GM23338 (cell line): ENCODE data around the gene USP6NL. TPM values are rescaled to one million over a fixed set of nuclear protein-coding genes. Genes with fewer than 3 reads are reported as not detected.

Experiments
- ATAC-seq: fragments of 200-7000 bp; cut with Tn5 transposase; 3 replicates; pipeline ENCODE4 v1.9.1; 2020
- DNase-seq: peaks from one replicate; pipeline ENCODE4 v3.0.0-alpha.2; 2015; ENCODE audit warnings: low spot score
- H2AFZ ChIP-seq: fragments of 200-600 bp; sonication (generic); 2 replicates; pipeline ENCODE4 v1.8.0; 2016; ENCODE audit warnings: antibody characterized with exemption, mild to moderate bottlenecking, moderate library complexity
- H3F3A ChIP-seq: fragments of 200-600 bp; sonication (generic); replicated peaks from 2 replicates; pipeline ENCODE4 v1.8.0; 2017; ENCODE audit warnings: antibody characterized with exemption, mixed run types, low read depth
- H3K27ac ChIP-seq: fragments of 200-600 bp; sonication (generic); 2 replicates; pipeline ENCODE4 v1.6.1; 2016; ENCODE audit warnings: low read depth
- H3K27me3 ChIP-seq: fragments of 200-600 bp; sonication (generic); 2 replicates; pipeline ENCODE4 v1.8.0; 2016; ENCODE audit warnings: mild to moderate bottlenecking, mixed run types, moderate library complexity; ENCODE audit not compliant: insufficient read depth
- H3K36me3 ChIP-seq: fragments of 200-600 bp; sonication (generic); 2 replicates; pipeline ENCODE4 v1.8.0; 2016; ENCODE audit warnings: mild to moderate bottlenecking; ENCODE audit not compliant: insufficient read depth
- H3K4me1 ChIP-seq: fragments of 200-600 bp; sonication (generic); 2 replicates; pipeline ENCODE4 v1.8.0; 2016; ENCODE audit warnings: mild to moderate bottlenecking, moderate library complexity; ENCODE audit not compliant: insufficient read depth
- H3K4me2 ChIP-seq: fragments of 200-600 bp; sonication (generic); 2 replicates; pipeline ENCODE4 v1.7.1; 2017; ENCODE audit warnings: mixed run types
- H3K4me3 ChIP-seq: fragments of 200-600 bp; sonication (generic); 2 replicates; pipeline ENCODE4 v1.6.1; 2016; ENCODE audit warnings: mixed run types
- H3K79me2 ChIP-seq: fragments of 200-600 bp; sonication (generic); replicated peaks from 2 replicates; pipeline ENCODE4 v1.8.0; 2017; ENCODE audit warnings: mild to moderate bottlenecking; ENCODE audit not compliant: insufficient read depth
- H3K9me2 ChIP-seq: fragments of 200-600 bp; sonication (generic); 2 replicates; pipeline ENCODE4 v1.8.0; 2017; ENCODE audit not compliant: insufficient read depth
- H4K20me1 ChIP-seq: fragments of 200-600 bp; sonication (generic); replicated peaks from 2 replicates; pipeline ENCODE4 v1.8.0; 2017; ENCODE audit warnings: mild to moderate bottlenecking; ENCODE audit not compliant: insufficient read depth
- H3K27ac Mint-ChIP-seq: 2 replicates; pipeline ENCODE4 v1.8.0; 2020; ENCODE audit warnings: inconsistent platforms, mild to moderate bottlenecking, moderate library complexity, mixed read lengths
- H3K27me3 Mint-ChIP-seq: 3 replicates; pipeline ENCODE4 v1.8.0; 2022; ENCODE audit warnings: low read depth, mild to moderate bottlenecking, moderate library complexity, mixed read lengths, inconsistent platforms; ENCODE audit not compliant: insufficient read depth, poor library complexity
- H3K36me3 Mint-ChIP-seq: 3 replicates; pipeline ENCODE4 v1.8.0; 2021; ENCODE audit warnings: low read depth, mild to moderate bottlenecking, inconsistent platforms, moderate library complexity, mixed read lengths
- H3K4me1 Mint-ChIP-seq: 3 replicates; pipeline ENCODE4 v1.8.0; 2020; ENCODE audit warnings: mild to moderate bottlenecking, inconsistent platforms, mixed read lengths
- H3K4me3 Mint-ChIP-seq: 3 replicates; pipeline ENCODE4 v1.8.0; 2021; ENCODE audit warnings: moderate library complexity, mild to moderate bottlenecking, inconsistent platforms, mixed read lengths
- H3K9me3 Mint-ChIP-seq: 3 replicates; pipeline ENCODE4 v1.8.0; 2020; ENCODE audit warnings: moderate library complexity, mild to moderate bottlenecking, inconsistent platforms, mixed read lengths
- CREB1 ChIP-seq: fragments of 250-450 bp; sonication (Bioruptor Pico); IDR thresholded peaks from 2 replicates; pipeline ENCODE4 v1.5.0; 2020; ENCODE audit warnings: low read depth, mild to moderate bottlenecking, moderate library complexity
- EZH2 ChIP-seq: fragments of 200-600 bp; sonication (generic); IDR thresholded peaks from one replicate; pipeline ENCODE4 v1.8.0; 2017; ENCODE audit warnings: antibody characterized with exemption, mild to moderate bottlenecking, low read depth; ENCODE audit not compliant: unreplicated experiment
- JUNB ChIP-seq: IDR thresholded peaks from one replicate; pipeline ENCODE4 v1.6.1; 2016; ENCODE audit warnings: antibody characterized with exemption; ENCODE audit not compliant: unreplicated experiment
- NANOG ChIP-seq: IDR thresholded peaks from 2 replicates; pipeline ENCODE4 v1.6.1; 2016; ENCODE audit warnings: antibody characterized with exemption, borderline replicate concordance
- POLR2AphosphoS5 ChIP-seq: IDR thresholded peaks from 2 replicates; pipeline ENCODE4 v1.6.1; 2016; ENCODE audit warnings: antibody characterized with exemption, low read depth
- ZNF114 ChIP-seq: fragments of 250-450 bp; sonication (Bioruptor Pico); IDR thresholded peaks from 2 replicates; pipeline ENCODE4 v1.5.0; 2020; ENCODE audit warnings: mild to moderate bottlenecking, moderate library complexity
- ZNF331 ChIP-seq: fragments of 250-450 bp; sonication (Bioruptor Pico); IDR thresholded peaks from 2 replicates; pipeline ENCODE4 v1.5.0; 2020; ENCODE audit warnings: low read depth, mild to moderate bottlenecking, moderate library complexity
- ZNF462 ChIP-seq: fragments of 250-450 bp; sonication (Bioruptor Pico); IDR thresholded peaks from 2 replicates; pipeline ENCODE4 v1.5.0; 2020; ENCODE audit warnings: mild to moderate bottlenecking, moderate library complexity
- polyA plus RNA-seq: library from polyadenylated mRNA; unstranded; fragments of >200 nt; fragmentation: Nextera tagmentation; extraction: Ambion mirVana; gene quantifications from 2 replicates; pipeline ENCODE4 v1.2.1, GENCODE V29; 2016
- total RNA-seq: library from RNA; depleted of rRNA; stranded (reverse); fragments of >200 nt; shearing (Covaris generic); gene quantifications from 2 replicates; pipeline ENCODE4 v1.2.3, GENCODE V29; 2014
- TF ChIP-seq, protein P1 (sequence below): IDR thresholded peaks from one replicate; pipeline ENCODE4 v1.6.1; 2018; ENCODE audit warnings: antibody characterized with exemption; ENCODE audit not compliant: unreplicated experiment
- TF ChIP-seq, protein P2 (sequence below): IDR thresholded peaks from 2 replicates; pipeline ENCODE4 v1.6.1; 2016; ENCODE audit warnings: antibody characterized with exemption

The USP6NL gene
- total and polyA plus RNA-seq, 2 experiments from 2014 or later: 8.1 to 29.7 TPM

- no peak for TF ChIP-seq EZH2
- TF ChIP-seq ZNF331 (CRISPR knock-in tag): no peak
- TF ChIP-seq, protein P1, sequence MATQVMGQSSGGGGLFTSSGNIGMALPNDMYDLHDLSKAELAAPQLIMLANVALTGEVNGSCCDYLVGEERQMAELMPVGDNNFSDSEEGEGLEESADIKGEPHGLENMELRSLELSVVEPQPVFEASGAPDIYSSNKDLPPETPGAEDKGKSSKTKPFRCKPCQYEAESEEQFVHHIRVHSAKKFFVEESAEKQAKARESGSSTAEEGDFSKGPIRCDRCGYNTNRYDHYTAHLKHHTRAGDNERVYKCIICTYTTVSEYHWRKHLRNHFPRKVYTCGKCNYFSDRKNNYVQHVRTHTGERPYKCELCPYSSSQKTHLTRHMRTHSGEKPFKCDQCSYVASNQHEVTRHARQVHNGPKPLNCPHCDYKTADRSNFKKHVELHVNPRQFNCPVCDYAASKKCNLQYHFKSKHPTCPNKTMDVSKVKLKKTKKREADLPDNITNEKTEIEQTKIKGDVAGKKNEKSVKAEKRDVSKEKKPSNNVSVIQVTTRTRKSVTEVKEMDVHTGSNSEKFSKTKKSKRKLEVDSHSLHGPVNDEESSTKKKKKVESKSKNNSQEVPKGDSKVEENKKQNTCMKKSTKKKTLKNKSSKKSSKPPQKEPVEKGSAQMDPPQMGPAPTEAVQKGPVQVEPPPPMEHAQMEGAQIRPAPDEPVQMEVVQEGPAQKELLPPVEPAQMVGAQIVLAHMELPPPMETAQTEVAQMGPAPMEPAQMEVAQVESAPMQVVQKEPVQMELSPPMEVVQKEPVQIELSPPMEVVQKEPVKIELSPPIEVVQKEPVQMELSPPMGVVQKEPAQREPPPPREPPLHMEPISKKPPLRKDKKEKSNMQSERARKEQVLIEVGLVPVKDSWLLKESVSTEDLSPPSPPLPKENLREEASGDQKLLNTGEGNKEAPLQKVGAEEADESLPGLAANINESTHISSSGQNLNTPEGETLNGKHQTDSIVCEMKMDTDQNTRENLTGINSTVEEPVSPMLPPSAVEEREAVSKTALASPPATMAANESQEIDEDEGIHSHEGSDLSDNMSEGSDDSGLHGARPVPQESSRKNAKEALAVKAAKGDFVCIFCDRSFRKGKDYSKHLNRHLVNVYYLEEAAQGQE: no peak
- no peak for TF ChIP-seq JUNB
Measured at GRCh38 chr10:11520892-11521291, 90.6 kb downstream of the USP6NL start (continued).

GRCh38 chr10:11517150-11517549, 94.3 kb downstream of the USP6NL start:
- Mint-ChIP-seq H3K4me1 (peaks cover 11% of the 10 kb centered on the region; the same call in 2 of the 3 replicates), H3K27ac (0 out of 2 replicates have a peak overlapping the region, but pooled peaks have one; percentile 0), H3K27me3 (no peaks in the 10 kb centered on the region), H3K9me3 (no peaks in the 10 kb centered on the region), H3K36me3 (no peaks in the 10 kb centered on the region), H3K4me3 (no peak overlapping the region)
- ATAC-seq (no peak), DNase-seq (no peak)
- H3K4me1 ChIP-seq: 0 out of 2 replicates have a peak, but pooled peaks cover 6% of the 10 kb centered on the region
- H3K4me3 ChIP-seq: no peak overlapping the region
- 0 out of 2 replicates have a peak overlapping the region, but pooled peaks have one; percentile 26 for H3K27ac ChIP-seq
- no peak overlapping the region for H3K4me2 ChIP-seq
- no peaks in the 10 kb centered on the region for H3K9me2 ChIP-seq
- no peak overlapping the region for H2AFZ ChIP-seq
- H3K36me3 ChIP-seq: no peaks in the 10 kb centered on the region
- no peaks in the 10 kb centered on the region for H3F3A ChIP-seq
- peaks cover 6% of the 10 kb centered on the region; the same call in 1 of the 2 replicates for H4K20me1 ChIP-seq
- H3K79me2 ChIP-seq: peaks cover 5% of the 10 kb centered on the region; the same call in 1 of the 2 replicates
- no peaks in the 10 kb centered on the region for H3K27me3 ChIP-seq
- TF ChIP-seq JUNB: no peak
- TF ChIP-seq EZH2: no peak
- no peak for TF ChIP-seq NANOG
- TF ChIP-seq CREB1 (CRISPR knock-in tag): no peak
- TF ChIP-seq, protein P2, sequence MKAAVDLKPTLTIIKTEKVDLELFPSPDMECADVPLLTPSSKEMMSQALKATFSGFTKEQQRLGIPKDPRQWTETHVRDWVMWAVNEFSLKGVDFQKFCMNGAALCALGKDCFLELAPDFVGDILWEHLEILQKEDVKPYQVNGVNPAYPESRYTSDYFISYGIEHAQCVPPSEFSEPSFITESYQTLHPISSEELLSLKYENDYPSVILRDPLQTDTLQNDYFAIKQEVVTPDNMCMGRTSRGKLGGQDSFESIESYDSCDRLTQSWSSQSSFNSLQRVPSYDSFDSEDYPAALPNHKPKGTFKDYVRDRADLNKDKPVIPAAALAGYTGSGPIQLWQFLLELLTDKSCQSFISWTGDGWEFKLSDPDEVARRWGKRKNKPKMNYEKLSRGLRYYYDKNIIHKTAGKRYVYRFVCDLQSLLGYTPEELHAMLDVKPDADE: no peak
- no peak for TF ChIP-seq POLR2AphosphoS5
- no peak for TF ChIP-seq ZNF114 (CRISPR knock-in tag)
- TF ChIP-seq, protein P1: no peak
- no peak for TF ChIP-seq ZNF462 (CRISPR knock-in tag)
